Gastrocnemius medialis (tissue), 4 donors: ENCODE data around the gene PYGB.

Source experiments
- POLR2A ChIP-seq, 2 donors: fragments of 450-650 bp; IDR thresholded peaks; one replicate each; pipeline ENCODE4 v1.6.1; 2017; ENCODE audit warnings: antibody characterized with exemption in 2 of 2, mild to moderate bottlenecking in 2 of 2, moderate library complexity in 2 of 2
- TF ChIP-seq, protein P1 (sequence below), 5 experiments: fragments of 450-650 bp in 3 of 5; fragments of 200-600 bp in 2 of 5; sonication (generic) in 2 of 5; IDR thresholded peaks in 4 of 5; conservative IDR thresholded peaks in 1 of 5; 1 replicate in 4 of 5; 2 replicates in 1 of 5; pipeline ENCODE4 v1.5.1; 2016 to 2019; ENCODE audit warnings: antibody characterized with exemption in 5 of 5, mild to moderate bottlenecking in 3 of 5, moderate library complexity in 3 of 5

DNA sequence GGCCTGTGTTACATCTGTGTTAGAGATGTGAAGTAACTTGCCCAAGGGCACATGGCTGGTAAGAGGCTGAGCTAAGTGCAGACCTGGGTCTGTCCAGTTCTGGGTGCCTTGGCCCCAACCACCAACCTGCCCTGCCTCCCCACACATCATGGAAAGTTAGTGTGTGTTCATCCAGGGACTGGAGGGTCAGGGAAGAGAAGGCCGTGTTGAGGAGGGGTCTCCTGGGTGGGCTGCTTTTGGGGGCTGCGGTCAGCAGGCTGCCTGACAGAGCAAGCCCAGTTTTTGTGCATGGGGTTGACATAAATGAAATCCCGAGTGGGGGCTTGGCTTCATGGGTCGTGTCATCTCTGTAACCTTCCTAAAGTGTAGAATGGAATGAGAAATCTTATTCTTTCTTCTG is 10.9 kb downstream of the PYGB start:
- TF ChIP-seq, protein P1, sequence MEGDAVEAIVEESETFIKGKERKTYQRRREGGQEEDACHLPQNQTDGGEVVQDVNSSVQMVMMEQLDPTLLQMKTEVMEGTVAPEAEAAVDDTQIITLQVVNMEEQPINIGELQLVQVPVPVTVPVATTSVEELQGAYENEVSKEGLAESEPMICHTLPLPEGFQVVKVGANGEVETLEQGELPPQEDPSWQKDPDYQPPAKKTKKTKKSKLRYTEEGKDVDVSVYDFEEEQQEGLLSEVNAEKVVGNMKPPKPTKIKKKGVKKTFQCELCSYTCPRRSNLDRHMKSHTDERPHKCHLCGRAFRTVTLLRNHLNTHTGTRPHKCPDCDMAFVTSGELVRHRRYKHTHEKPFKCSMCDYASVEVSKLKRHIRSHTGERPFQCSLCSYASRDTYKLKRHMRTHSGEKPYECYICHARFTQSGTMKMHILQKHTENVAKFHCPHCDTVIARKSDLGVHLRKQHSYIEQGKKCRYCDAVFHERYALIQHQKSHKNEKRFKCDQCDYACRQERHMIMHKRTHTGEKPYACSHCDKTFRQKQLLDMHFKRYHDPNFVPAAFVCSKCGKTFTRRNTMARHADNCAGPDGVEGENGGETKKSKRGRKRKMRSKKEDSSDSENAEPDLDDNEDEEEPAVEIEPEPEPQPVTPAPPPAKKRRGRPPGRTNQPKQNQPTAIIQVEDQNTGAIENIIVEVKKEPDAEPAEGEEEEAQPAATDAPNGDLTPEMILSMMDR (IDR thresholded peaks at IDR 0.05 in 4 of 5, conservative IDR thresholded peaks at IDR 0.05 in 1 of 5), result no peak
- no peak for TF ChIP-seq POLR2A (IDR thresholded peaks at IDR 0.05)
